HepG2 (cell line): ENCODE data around the gene DYNC1LI2.

ENCODE experiments used
- POLR2A ChIP-seq, 2 experiments: IDR thresholded peaks; 2 replicates each; pipeline ENCODE4 v1.6.1; 2011; ENCODE audit warnings: low read depth in 2 of 2, low read length in 2 of 2, mild to moderate bottlenecking in 1 of 2, moderate library complexity in 1 of 2; ENCODE audit not compliant: insufficient read depth in 1 of 2
- ZBTB7A ChIP-seq: sonication (generic); formaldehyde crosslinking; IDR thresholded peaks from 2 replicates; pipeline ENCODE4 v1.8.0; 2022; ENCODE audit warnings: mild to moderate bottlenecking, missing genetic modification reagents
- ZNF672 ChIP-seq: sonication (generic); formaldehyde crosslinking; IDR thresholded peaks from 2 replicates; pipeline ENCODE4 v1.8.1; 2022; ENCODE audit warnings: missing genetic modification reagents
- TF ChIP-seq, protein P1 (sequence below): IDR thresholded peaks from 2 replicates; pipeline ENCODE4 v1.6.1; 2016; ENCODE audit warnings: mild to moderate bottlenecking

DNA sequence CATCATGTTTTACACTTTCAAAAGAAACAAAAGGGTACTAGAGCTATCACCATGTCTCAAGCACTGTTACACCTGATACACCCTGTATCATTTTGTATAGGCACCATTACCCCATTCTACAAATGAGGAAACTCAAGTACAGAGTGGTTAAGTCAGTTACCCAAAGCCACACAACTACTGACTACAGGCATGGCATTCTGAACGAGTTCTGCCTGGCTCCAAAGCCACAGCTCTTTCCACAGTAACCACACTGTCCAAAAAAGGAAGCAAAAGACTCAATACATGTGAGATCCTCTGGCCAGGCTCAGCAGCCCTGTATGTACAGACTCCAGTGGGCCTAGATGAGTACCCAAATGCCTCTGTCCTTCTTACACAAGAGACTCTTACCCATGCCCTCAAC is 4.7 kb downstream of the DYNC1LI2 start:
- no peak for TF ChIP-seq POLR2A (IDR thresholded peaks at IDR 0.05; ENCODE audit: insufficient read depth in 1 of 2, low read depth in 2 of 2, low read length in 2 of 2)
- no peak for TF ChIP-seq ZNF672 (CRISPR knock-in tag)
- TF ChIP-seq, protein P1, sequence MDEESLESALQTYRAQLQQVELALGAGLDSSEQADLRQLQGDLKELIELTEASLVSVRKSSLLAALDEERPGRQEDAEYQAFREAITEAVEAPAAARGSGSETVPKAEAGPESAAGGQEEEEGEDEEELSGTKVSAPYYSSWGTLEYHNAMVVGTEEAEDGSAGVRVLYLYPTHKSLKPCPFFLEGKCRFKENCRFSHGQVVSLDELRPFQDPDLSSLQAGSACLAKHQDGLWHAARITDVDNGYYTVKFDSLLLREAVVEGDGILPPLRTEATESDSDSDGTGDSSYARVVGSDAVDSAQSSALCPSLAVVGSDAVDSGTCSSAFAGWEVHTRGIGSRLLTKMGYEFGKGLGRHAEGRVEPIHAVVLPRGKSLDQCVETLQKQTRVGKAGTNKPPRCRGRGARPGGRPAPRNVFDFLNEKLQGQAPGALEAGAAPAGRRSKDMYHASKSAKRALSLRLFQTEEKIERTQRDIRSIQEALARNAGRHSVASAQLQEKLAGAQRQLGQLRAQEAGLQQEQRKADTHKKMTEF (CRISPR knock-in tag): no peak
- TF ChIP-seq ZBTB7A (CRISPR knock-in tag): no peak
